GM23338 (cell line): ENCODE measurements around the gene SPATA25. TPM values are rescaled to one million over a fixed set of nuclear protein-coding genes. Genes with fewer than 3 reads are reported as not detected.

Source experiments
- ATAC-seq: fragments of 200-7000 bp; cut with Tn5 transposase; 3 replicates; pipeline ENCODE4 v1.9.1; 2020
- DNase-seq: peaks from one replicate; pipeline ENCODE4 v3.0.0-alpha.2; 2015; ENCODE audit warnings: low spot score
- H2AFZ ChIP-seq: fragments of 200-600 bp; sonication (generic); 2 replicates; pipeline ENCODE4 v1.8.0; 2016; ENCODE audit warnings: antibody characterized with exemption, mild to moderate bottlenecking, moderate library complexity
- H3F3A ChIP-seq: fragments of 200-600 bp; sonication (generic); replicated peaks from 2 replicates; pipeline ENCODE4 v1.8.0; 2017; ENCODE audit warnings: antibody characterized with exemption, mixed run types, low read depth
- H3K27ac ChIP-seq: fragments of 200-600 bp; sonication (generic); 2 replicates; pipeline ENCODE4 v1.6.1; 2016; ENCODE audit warnings: low read depth
- H3K27me3 ChIP-seq: fragments of 200-600 bp; sonication (generic); 2 replicates; pipeline ENCODE4 v1.8.0; 2016; ENCODE audit warnings: mild to moderate bottlenecking, mixed run types, moderate library complexity; ENCODE audit not compliant: insufficient read depth
- H3K36me3 ChIP-seq: fragments of 200-600 bp; sonication (generic); 2 replicates; pipeline ENCODE4 v1.8.0; 2016; ENCODE audit warnings: mild to moderate bottlenecking; ENCODE audit not compliant: insufficient read depth
- H3K4me1 ChIP-seq: fragments of 200-600 bp; sonication (generic); 2 replicates; pipeline ENCODE4 v1.8.0; 2016; ENCODE audit warnings: mild to moderate bottlenecking, moderate library complexity; ENCODE audit not compliant: insufficient read depth
- H3K4me2 ChIP-seq: fragments of 200-600 bp; sonication (generic); 2 replicates; pipeline ENCODE4 v1.7.1; 2017; ENCODE audit warnings: mixed run types
- H3K4me3 ChIP-seq: fragments of 200-600 bp; sonication (generic); 2 replicates; pipeline ENCODE4 v1.6.1; 2016; ENCODE audit warnings: mixed run types
- H3K79me2 ChIP-seq: fragments of 200-600 bp; sonication (generic); replicated peaks from 2 replicates; pipeline ENCODE4 v1.8.0; 2017; ENCODE audit warnings: mild to moderate bottlenecking; ENCODE audit not compliant: insufficient read depth
- H3K9me2 ChIP-seq: fragments of 200-600 bp; sonication (generic); 2 replicates; pipeline ENCODE4 v1.8.0; 2017; ENCODE audit not compliant: insufficient read depth
- H4K20me1 ChIP-seq: fragments of 200-600 bp; sonication (generic); replicated peaks from 2 replicates; pipeline ENCODE4 v1.8.0; 2017; ENCODE audit warnings: mild to moderate bottlenecking; ENCODE audit not compliant: insufficient read depth
- H3K27ac Mint-ChIP-seq: 2 replicates; pipeline ENCODE4 v1.8.0; 2020; ENCODE audit warnings: inconsistent platforms, mild to moderate bottlenecking, moderate library complexity, mixed read lengths
- H3K27me3 Mint-ChIP-seq: 3 replicates; pipeline ENCODE4 v1.8.0; 2022; ENCODE audit warnings: low read depth, mild to moderate bottlenecking, moderate library complexity, mixed read lengths, inconsistent platforms; ENCODE audit not compliant: insufficient read depth, poor library complexity
- H3K36me3 Mint-ChIP-seq: 3 replicates; pipeline ENCODE4 v1.8.0; 2021; ENCODE audit warnings: low read depth, mild to moderate bottlenecking, inconsistent platforms, moderate library complexity, mixed read lengths
- H3K4me1 Mint-ChIP-seq: 3 replicates; pipeline ENCODE4 v1.8.0; 2020; ENCODE audit warnings: mild to moderate bottlenecking, inconsistent platforms, mixed read lengths
- H3K4me3 Mint-ChIP-seq: 3 replicates; pipeline ENCODE4 v1.8.0; 2021; ENCODE audit warnings: moderate library complexity, mild to moderate bottlenecking, inconsistent platforms, mixed read lengths
- H3K9me3 Mint-ChIP-seq: 3 replicates; pipeline ENCODE4 v1.8.0; 2020; ENCODE audit warnings: moderate library complexity, mild to moderate bottlenecking, inconsistent platforms, mixed read lengths
- CREB1 ChIP-seq: fragments of 250-450 bp; sonication (Bioruptor Pico); IDR thresholded peaks from 2 replicates; pipeline ENCODE4 v1.5.0; 2020; ENCODE audit warnings: low read depth, mild to moderate bottlenecking, moderate library complexity
- EZH2 ChIP-seq: fragments of 200-600 bp; sonication (generic); IDR thresholded peaks from one replicate; pipeline ENCODE4 v1.8.0; 2017; ENCODE audit warnings: antibody characterized with exemption, mild to moderate bottlenecking, low read depth; ENCODE audit not compliant: unreplicated experiment
- EZH2phosphoT487 ChIP-seq: fragments of 200-600 bp; sonication (generic); IDR thresholded peaks from one replicate; pipeline ENCODE4 v1.8.1; 2018; ENCODE audit warnings: antibody characterized with exemption; ENCODE audit not compliant: unreplicated experiment
- ZNF331 ChIP-seq: fragments of 250-450 bp; sonication (Bioruptor Pico); IDR thresholded peaks from 2 replicates; pipeline ENCODE4 v1.5.0; 2020; ENCODE audit warnings: low read depth, mild to moderate bottlenecking, moderate library complexity
- polyA plus RNA-seq: library from polyadenylated mRNA; unstranded; fragments of >200 nt; fragmentation: Nextera tagmentation; extraction: Ambion mirVana; gene quantifications from 2 replicates; pipeline ENCODE4 v1.2.1, GENCODE V29; 2016
- total RNA-seq: library from RNA; depleted of rRNA; stranded (reverse); fragments of >200 nt; shearing (Covaris generic); gene quantifications from 2 replicates; pipeline ENCODE4 v1.2.3, GENCODE V29; 2014
- TF ChIP-seq, protein P1 (sequence below): fragments of 250-450 bp; sonication (Bioruptor Pico); IDR thresholded peaks from 2 replicates; pipeline ENCODE4 v1.5.0; 2020; ENCODE audit warnings: mild to moderate bottlenecking, moderate library complexity
- TF ChIP-seq, protein P2 (sequence below), 2 experiments: fragments of 200-600 bp in 1 of 2; sonication (generic) in 1 of 2; conservative IDR thresholded peaks; 2 replicates each; pipeline versions ENCODE4 v1.5.1 to v1.6.1; 2016 to 2017; ENCODE audit warnings: antibody characterized with exemption in 2 of 2, low read depth in 2 of 2, mild to moderate bottlenecking in 2 of 2, moderate library complexity in 1 of 2

SPATA25 gene
- total and polyA plus RNA-seq, 2 experiments from 2014 or later: 7.5 TPM; not detected in 1

DNA sequence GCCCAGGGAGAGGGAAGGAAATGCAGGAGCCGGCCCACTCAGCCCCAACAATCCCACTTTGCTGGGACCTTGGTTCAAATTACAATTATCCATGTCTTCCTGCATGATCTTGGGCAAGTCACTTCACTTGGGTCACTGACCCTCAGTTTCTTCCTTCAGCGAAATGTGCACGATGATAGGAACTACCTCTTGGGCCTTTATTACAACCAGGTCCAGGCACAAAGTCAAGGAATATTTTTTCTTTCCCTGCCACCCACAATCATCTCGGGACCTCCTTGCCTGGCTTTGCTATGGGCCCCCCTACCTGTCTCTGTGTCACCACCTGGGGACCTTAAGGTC lies 24.9 kb upstream of the SPATA25 start (continued):
- TF ChIP-seq, protein P1, sequence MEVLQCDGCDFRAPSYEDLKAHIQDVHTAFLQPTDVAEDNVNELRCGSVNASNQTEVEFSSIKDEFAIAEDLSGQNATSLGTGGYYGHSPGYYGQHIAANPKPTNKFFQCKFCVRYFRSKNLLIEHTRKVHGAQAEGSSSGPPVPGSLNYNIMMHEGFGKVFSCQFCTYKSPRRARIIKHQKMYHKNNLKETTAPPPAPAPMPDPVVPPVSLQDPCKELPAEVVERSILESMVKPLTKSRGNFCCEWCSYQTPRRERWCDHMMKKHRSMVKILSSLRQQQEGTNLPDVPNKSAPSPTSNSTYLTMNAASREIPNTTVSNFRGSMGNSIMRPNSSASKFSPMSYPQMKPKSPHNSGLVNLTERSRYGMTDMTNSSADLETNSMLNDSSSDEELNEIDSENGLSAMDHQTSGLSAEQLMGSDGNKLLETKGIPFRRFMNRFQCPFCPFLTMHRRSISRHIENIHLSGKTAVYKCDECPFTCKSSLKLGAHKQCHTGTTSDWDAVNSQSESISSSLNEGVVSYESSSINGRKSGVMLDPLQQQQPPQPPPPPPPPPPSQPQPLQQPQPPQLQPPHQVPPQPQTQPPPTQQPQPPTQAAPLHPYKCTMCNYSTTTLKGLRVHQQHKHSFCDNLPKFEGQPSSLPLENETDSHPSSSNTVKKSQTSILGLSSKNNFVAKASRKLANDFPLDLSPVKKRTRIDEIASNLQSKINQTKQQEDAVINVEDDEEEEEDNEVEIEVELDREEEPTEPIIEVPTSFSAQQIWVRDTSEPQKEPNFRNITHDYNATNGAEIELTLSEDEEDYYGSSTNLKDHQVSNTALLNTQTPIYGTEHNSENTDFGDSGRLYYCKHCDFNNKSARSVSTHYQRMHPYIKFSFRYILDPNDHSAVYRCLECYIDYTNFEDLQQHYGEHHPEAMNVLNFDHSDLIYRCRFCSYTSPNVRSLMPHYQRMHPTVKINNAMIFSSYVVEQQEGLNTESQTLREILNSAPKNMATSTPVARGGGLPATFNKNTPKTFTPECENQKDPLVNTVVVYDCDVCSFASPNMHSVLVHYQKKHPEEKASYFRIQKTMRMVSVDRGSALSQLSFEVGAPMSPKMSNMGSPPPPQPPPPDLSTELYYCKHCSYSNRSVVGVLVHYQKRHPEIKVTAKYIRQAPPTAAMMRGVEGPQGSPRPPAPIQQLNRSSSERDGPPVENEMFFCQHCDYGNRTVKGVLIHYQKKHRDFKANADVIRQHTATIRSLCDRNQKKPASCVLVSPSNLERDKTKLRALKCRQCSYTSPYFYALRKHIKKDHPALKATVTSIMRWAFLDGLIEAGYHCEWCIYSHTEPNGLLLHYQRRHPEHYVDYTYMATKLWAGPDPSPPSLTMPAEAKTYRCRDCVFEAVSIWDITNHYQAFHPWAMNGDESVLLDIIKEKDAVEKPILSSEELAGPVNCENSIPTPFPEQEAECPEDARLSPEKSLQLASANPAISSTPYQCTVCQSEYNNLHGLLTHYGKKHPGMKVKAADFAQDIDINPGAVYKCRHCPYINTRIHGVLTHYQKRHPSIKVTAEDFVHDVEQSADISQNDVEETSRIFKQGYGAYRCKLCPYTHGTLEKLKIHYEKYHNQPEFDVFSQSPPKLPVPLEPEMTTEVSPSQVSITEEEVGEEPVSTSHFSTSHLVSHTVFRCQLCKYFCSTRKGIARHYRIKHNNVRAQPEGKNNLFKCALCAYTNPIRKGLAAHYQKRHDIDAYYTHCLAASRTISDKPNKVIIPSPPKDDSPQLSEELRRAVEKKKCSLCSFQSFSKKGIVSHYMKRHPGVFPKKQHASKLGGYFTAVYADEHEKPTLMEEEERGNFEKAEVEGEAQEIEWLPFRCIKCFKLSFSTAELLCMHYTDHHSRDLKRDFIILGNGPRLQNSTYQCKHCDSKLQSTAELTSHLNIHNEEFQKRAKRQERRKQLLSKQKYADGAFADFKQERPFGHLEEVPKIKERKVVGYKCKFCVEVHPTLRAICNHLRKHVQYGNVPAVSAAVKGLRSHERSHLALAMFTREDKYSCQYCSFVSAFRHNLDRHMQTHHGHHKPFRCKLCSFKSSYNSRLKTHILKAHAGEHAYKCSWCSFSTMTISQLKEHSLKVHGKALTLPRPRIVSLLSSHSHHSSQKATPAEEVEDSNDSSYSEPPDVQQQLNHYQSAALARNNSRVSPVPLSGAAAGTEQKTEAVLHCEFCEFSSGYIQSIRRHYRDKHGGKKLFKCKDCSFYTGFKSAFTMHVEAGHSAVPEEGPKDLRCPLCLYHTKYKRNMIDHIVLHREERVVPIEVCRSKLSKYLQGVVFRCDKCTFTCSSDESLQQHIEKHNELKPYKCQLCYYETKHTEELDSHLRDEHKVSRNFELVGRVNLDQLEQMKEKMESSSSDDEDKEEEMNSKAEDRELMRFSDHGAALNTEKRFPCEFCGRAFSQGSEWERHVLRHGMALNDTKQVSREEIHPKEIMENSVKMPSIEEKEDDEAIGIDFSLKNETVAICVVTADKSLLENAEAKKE: no peak
- TF ChIP-seq, protein P2, sequence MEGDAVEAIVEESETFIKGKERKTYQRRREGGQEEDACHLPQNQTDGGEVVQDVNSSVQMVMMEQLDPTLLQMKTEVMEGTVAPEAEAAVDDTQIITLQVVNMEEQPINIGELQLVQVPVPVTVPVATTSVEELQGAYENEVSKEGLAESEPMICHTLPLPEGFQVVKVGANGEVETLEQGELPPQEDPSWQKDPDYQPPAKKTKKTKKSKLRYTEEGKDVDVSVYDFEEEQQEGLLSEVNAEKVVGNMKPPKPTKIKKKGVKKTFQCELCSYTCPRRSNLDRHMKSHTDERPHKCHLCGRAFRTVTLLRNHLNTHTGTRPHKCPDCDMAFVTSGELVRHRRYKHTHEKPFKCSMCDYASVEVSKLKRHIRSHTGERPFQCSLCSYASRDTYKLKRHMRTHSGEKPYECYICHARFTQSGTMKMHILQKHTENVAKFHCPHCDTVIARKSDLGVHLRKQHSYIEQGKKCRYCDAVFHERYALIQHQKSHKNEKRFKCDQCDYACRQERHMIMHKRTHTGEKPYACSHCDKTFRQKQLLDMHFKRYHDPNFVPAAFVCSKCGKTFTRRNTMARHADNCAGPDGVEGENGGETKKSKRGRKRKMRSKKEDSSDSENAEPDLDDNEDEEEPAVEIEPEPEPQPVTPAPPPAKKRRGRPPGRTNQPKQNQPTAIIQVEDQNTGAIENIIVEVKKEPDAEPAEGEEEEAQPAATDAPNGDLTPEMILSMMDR (conservative IDR thresholded peaks at IDR 0.05; ENCODE audit: low read depth in 2 of 2): no peak
- TF ChIP-seq EZH2phosphoT487: no peak
- no peak for TF ChIP-seq CREB1 (CRISPR knock-in tag)
- no peak for TF ChIP-seq EZH2

DNA sequence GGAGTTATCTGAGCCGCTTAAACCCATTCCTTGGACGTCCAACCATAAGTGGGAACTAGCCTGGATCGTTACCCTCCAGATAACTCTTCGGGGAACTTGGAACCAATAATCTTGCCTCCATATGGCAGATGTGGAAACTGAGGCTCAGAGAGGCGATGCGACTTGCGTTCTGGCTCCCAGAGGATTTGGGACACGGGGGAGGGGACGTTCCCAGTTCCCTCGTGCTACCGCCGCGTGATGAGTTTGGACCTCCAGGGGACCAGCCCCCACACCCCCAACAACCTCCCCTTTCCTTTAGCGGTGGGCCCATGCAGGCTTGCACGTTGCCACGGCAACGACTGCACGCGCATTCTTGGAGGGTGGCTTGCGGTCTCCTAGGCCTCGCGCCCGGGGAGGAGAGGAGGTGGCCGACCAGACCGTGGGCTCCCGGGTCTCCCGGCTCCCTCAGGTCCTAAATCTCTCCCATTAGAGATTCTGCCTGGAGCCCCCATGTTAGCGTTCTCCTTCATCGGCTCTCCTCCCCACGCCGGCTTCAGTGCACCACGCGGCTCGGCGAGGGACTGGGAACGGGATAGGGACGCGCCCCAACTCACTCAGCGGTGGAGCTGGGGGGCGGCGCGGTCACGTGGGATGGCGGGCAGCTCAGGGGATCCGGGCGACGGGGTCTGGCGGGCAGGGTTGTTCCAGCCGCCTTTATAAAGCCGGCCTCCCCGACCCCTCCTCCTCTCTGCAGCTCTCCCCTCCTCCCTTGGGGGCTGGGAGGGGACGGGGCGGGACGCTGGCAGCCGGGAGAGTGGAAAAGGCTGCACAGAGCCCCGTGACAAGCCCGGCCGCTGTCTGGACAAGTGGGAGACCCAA lies 24.3 kb upstream of the SPATA25 start, which contains the start of gene PLTP:
Gene PLTP (minus strand): TSS at position 670 of the 858 bp plus-strand sequence. CDS start 703 bp downstream, outside the sequence.
- peaks cover 37% of the 10 kb centered on the region for H3K36me3 Mint-ChIP-seq
- H3K4me3 Mint-ChIP-seq: peak within 1 kb of the TSS; percentile 87
- no peaks in the 10 kb centered on the region; the same call in 2 of the 3 replicates for H3K9me3 Mint-ChIP-seq
- peak within 1 kb of the TSS; percentile 73 for H3K27ac ChIP-seq
- H4K20me1 ChIP-seq: peaks cover 9% of the 10 kb centered on the region
- H3K4me1 ChIP-seq: peaks cover 7% of the 10 kb centered on the region; the same call in 1 of the 2 replicates
- peak within 1 kb of the TSS; percentile 97 for H2AFZ ChIP-seq
- peak within 1 kb of the TSS; percentile 81 for H3K4me2 ChIP-seq
- H3K27me3 Mint-ChIP-seq: peaks cover 13% of the 10 kb centered on the region
- no peaks in the 10 kb centered on the region for H3K27me3 ChIP-seq
- ATAC-seq (peak; percentile 56), DNase-seq (peak; percentile 83)
- H3K36me3 ChIP-seq: 0 out of 2 replicates have a peak, but pooled peaks cover 5% of the 10 kb centered on the region
- peak within 1 kb of the TSS; percentile 91 for H3K4me3 ChIP-seq
- H3K4me1 Mint-ChIP-seq: peaks cover 11% of the 10 kb centered on the region; the same call in 2 of the 3 replicates
- peaks cover 8% of the 10 kb centered on the region; the same call in 1 of the 2 replicates for H3F3A ChIP-seq
- H3K27ac Mint-ChIP-seq: peak within 1 kb of the TSS; percentile 94
- H3K9me2 ChIP-seq: no peaks in the 10 kb centered on the region
- peaks cover 10% of the 10 kb centered on the region for H3K79me2 ChIP-seq
- no peak for TF ChIP-seq ZNF331
